GM18858 (cell line): Measurements from ENCODE around the gene CLCN3.
"Not testable (repeated sequence)": the region's sequence is repeated elsewhere in the genome, so short reads cannot be mapped to it uniquely, and the experiment has no call there.

ENCODE experiments used
- ATAC-seq: cut with Tn5 transposase; IDR thresholded peaks from one replicate; pipeline ENCODE4 v1.9.1; 2021; ENCODE audit not compliant: unreplicated experiment

CLCN3 gene

GRCh38 chr4:169619958-169620879 is at the start of gene CLCN3:
Gene CLCN3, plus strand, starts transcription at chr4:169620578. Its CDS starts 15,351 bp downstream, at chr4:169635929.
- peak; percentile 79 for ATAC-seq

GRCh38 chr4:169571012-169571411 is 49.4 kb upstream of the CLCN3 start:
- ATAC-seq, result not testable (repeated sequence)

DNA sequence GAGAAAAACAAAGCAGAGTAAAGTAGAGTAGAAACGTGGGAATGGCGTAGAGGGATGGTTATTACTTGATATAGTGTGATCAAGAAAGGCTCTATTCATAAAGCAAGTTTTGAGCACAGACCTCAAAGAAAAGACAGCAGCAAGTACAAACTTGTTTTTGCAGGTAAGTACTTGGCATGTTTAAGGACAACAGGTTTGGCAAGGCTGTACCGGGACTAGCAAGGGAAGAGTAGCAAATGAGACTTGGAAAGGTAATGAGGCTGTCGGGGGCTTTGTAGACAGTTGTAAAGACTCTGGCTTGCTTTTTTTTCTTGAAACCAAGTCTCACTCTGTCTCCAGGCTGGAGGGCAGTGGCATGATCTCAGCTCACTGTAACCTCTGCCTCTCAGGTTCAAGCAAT is 48.9 kb upstream of the CLCN3 start:
- no peak for ATAC-seq

DNA sequence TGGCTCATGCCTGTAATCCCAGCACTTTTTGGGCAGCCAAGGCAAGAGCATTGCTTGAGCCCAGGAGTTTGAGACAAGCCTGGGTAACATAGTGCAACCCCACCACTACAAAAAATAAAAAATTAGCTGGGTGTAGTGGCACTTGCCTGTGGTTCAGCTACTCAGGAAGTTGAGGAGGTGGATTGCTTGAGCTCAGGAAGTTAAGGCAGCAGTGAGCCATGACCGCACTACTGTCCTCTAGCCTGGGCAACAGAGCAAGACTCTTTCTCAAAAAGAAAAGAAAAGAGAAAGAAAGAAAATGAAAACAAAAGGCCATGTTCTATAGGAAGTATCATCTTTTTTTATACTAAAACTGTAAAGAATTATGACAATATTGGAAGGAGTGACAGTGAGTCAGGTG is 46.5 kb upstream of the CLCN3 start:
- peak; percentile 65 for ATAC-seq

- peak; percentile 88 for ATAC-seq
Observed at GRCh38 chr4:169582203-169582602, 38.2 kb upstream of the CLCN3 start.

- ATAC-seq, result no peak
Observed at GRCh38 chr4:169582706-169583105, 37.7 kb upstream of the CLCN3 start.

DNA sequence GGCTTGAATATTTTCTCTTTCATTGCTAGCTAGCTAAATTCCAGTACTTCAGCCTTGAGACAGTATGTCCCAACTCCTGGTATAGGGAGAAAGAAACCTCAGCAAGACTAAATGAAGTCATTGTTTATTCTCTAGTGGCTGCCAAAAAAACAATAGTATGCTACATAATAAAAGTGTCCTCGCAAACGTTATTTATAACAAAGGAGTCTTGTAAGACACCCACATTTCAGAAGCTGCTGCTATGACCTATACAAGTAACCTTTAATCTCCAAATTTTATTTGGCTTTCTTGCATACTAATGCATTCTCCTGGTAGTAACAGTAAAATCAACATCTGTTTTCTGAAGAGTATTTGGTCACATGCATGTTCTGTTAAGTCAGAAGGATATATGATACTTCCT is 36.8 kb upstream of the CLCN3 start:
- no peak for ATAC-seq

DNA sequence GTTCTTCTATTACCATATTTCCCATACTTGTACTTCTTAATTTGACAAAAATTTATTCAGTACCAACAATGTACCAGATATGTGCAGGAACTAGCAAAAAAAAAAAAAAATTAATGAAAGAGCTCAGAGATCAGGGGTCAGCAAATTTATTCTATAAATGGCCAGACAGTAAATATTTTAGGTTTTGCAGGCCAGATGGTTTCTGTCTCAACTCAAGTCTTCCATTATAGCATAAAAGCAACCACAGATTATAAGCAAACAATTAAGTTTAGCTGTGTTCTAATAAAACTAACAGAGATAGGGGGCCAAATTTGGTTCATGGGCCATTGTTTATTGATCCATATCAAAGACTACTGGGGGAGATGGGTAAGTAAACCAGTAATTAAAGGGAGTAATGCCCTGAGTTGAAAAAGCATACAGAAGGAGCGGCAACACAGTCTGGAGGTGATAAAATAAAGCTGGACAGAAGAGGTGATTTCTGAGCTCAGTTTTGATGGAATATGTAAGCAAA is 27.3 kb upstream of the CLCN3 start:
- no peak for ATAC-seq

- ATAC-seq, result no peak
Observed at GRCh38 chr4:169594560-169595195, 25.7 kb upstream of the CLCN3 start.

- no peak for ATAC-seq
Observed at GRCh38 chr4:169601016-169601771, 19.2 kb upstream of the CLCN3 start.

- ATAC-seq, result no peak
Observed at GRCh38 chr4:169603312-169603711, 17.1 kb upstream of the CLCN3 start.

GRCh38 chr4:169604131-169604900 is 16.1 kb upstream of the CLCN3 start:
- ATAC-seq, result peak; percentile 74

- no peak for ATAC-seq
Observed at GRCh38 chr4:169604903-169605331, 15.5 kb upstream of the CLCN3 start.

DNA sequence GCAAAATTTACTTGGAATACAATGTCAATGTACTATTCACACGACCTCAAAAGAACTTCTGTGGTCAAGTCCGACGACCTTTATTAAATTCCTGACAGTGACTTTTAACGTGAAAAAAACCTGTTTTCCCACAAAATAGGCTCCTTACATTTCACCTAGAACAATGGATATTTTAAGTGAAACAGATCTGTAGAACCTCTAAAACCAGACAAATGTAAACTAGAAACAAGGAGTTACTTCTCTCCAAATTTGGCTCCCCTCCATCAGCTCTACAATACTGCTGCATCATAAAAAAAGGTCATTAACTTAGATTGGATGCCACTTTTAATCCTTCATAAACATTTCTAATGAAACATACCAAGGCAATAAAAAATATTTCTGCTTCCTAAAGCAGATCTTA is 9.2 kb upstream of the CLCN3 start:
- ATAC-seq, result no peak

GRCh38 chr4:169611991-169612870 is 8.1 kb upstream of the CLCN3 start, which contains the start of gene NEK1:
Gene NEK1, minus strand, starts transcription at chr4:169612583. Its CDS starts 9,953 bp downstream, at chr4:169602630.
- peak; percentile 91 for ATAC-seq

GRCh38 chr4:169612871-169613859 is 7.2 kb upstream of the CLCN3 start:
- peak; percentile 26 for ATAC-seq

GRCh38 chr4:169615467-169616106 is 4.8 kb upstream of the CLCN3 start:
- ATAC-seq, result no peak

- ATAC-seq, result no peak
Observed at GRCh38 chr4:169616846-169617245, 3.5 kb upstream of the CLCN3 start.
